C4-2B (cell line): Measurements from ENCODE around the gene TLR4.

Experiments
- H3K27ac ChIP-seq: fragments of 450-650 bp; 2 replicates; pipeline ENCODE4 v1.5.1; 2017
- ZFX ChIP-seq: fragments of 450-650 bp; IDR thresholded peaks from 2 replicates; pipeline ENCODE4 v1.6.1; 2017
- TF ChIP-seq, protein P1 (sequence below): fragments of 450-650 bp; conservative IDR thresholded peaks from 2 replicates; pipeline ENCODE4 v1.5.1; 2017; ENCODE audit warnings: mild to moderate bottlenecking

Gene TLR4

DNA sequence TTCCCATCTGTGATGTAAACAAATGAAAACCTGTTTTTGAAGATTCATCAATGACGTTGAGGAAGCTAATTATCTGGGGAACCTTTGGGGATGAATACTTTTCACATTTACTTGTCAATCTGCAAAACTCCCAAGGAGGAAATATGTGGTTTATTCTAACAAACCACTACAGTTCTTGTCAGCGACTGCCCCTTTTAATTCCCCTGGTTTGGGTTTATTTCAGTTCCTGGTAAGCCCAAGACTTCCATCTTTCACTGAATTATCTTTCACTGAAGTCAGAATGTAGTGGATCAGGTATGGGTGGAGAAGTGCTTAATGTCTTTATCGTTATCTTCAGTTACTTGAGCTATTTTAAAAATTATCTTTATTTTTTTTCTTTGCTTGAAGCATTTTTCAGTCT lies 40.2 kb downstream of the TLR4 start:
- TF ChIP-seq, protein P1, sequence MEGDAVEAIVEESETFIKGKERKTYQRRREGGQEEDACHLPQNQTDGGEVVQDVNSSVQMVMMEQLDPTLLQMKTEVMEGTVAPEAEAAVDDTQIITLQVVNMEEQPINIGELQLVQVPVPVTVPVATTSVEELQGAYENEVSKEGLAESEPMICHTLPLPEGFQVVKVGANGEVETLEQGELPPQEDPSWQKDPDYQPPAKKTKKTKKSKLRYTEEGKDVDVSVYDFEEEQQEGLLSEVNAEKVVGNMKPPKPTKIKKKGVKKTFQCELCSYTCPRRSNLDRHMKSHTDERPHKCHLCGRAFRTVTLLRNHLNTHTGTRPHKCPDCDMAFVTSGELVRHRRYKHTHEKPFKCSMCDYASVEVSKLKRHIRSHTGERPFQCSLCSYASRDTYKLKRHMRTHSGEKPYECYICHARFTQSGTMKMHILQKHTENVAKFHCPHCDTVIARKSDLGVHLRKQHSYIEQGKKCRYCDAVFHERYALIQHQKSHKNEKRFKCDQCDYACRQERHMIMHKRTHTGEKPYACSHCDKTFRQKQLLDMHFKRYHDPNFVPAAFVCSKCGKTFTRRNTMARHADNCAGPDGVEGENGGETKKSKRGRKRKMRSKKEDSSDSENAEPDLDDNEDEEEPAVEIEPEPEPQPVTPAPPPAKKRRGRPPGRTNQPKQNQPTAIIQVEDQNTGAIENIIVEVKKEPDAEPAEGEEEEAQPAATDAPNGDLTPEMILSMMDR: no peak
- TF ChIP-seq ZFX: no peak
- no peak overlapping the region for H3K27ac ChIP-seq

DNA sequence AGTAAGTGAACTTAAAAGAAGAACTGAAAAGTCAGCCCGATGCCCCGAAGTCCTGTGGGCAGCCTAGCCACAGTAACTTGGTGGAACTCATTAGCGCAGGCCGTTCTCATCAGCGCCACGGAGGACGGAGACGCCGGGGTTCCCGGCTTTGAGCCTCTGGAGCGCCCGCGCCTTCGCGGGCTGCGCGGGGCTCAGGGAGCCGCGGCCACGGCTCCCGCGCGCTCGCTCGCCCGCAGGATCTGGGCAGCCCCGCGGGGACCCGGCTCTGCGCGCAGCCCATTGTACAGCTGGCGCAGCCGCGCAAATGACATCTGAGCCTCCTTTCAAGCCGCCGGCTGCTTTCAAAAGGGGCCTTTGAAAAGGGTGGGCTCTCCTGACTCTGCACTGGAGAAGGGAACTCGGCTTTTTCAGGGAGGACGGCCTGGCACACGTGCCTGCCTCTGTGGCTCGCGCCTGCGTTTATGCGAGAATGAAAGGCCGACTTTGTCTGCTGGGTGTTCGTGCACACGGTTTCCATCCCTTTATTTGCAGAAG lies 40.7 kb downstream of the TLR4 start:
- H3K27ac ChIP-seq: no peak overlapping the region
- TF ChIP-seq, protein P1: no peak
- TF ChIP-seq ZFX: no peak

DNA sequence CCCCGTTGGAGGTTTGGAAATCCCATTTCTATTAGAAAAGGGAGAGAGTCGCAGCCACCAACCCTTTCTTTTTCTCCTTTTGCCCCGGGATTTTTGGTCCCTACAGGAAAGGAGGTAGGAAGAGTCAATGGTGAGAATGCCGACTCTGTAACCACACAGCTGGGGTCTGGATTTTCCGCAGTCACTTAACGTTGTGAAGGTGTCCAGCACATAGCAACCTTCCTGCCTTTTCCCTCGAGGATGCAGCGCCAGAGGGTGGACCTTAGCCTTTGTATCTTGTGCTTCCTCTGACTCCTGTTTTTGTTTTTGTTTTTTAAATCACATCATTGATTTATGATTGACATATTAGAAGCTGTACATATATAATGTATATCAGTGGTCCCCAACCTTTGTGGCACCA lies 41.4 kb downstream of the TLR4 start:
- H3K27ac ChIP-seq: no peak overlapping the region
- TF ChIP-seq ZFX: no peak
- TF ChIP-seq, protein P1: no peak

DNA sequence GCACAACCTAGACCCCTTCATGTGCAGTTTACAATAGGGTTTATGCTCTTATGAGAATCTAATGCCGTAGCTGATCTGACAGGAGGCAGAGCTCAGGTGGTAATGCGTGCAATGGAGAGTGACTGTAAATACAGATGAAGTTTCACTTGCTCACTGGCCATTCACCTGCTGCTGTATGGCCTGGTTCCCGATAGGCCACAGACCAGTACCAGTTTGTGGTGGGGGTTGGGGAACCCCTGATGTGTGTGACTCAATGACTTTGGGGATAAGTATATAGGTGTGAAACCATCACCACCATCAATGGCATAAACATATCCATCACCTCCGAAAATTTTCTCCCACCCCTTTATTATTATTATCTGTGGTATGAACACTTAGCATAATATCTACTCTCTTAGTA lies 42.1 kb downstream of the TLR4 start:
- no peak overlapping the region for H3K27ac ChIP-seq
- TF ChIP-seq, protein P1: no peak
- TF ChIP-seq ZFX: no peak

DNA sequence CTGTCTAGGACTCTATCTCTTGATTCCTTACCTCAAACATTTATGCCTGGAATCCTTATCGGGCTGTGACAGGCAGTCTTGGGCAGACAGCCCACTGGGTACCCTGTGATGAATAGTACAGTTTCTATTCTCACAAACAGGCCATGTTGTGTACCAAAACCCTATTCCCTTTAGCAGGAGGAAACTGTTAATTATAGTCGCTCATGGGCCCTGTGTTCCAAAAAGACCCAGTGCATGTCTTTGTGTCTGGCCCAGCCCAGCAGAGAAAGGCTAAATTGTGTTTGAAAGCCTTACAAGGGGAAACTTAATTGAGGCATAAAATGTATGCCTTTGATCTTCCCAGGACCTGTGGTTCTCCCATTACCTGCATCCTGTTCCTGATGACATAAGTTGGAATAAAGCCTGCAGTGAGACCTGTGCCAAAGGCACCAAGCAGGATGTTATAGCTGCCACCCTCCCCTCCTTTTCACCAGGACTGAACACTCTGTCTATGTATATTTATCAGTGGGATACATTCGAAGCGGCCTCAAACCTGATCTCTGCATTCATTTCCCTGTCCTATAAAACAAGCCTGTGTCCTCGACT lies 43.3 kb downstream of the TLR4 start:
- H3K27ac ChIP-seq: no peak overlapping the region
- TF ChIP-seq ZFX: no peak
- TF ChIP-seq, protein P1: no peak

DNA sequence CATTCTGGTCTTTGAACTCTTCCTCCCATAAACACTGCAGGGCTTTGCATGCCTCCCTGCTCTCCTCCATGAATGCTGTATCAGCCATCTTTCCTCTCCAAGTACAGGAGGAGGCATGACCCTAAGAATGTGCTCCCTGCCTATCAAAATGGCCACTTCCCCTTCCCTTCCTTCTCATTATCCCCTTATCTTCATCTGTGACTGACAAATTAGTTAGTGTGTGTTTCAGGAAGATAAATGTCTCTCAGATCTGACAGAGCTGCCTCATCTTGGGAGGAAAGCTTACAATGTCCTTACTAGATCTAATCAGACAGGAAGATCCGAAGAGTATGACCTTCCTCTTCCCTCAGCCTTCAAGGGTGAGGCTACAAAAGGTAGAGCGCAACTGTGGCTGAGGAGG lies 46.2 kb downstream of the TLR4 start:
- TF ChIP-seq ZFX: no peak
- TF ChIP-seq, protein P1: no peak
- no peak overlapping the region for H3K27ac ChIP-seq

DNA sequence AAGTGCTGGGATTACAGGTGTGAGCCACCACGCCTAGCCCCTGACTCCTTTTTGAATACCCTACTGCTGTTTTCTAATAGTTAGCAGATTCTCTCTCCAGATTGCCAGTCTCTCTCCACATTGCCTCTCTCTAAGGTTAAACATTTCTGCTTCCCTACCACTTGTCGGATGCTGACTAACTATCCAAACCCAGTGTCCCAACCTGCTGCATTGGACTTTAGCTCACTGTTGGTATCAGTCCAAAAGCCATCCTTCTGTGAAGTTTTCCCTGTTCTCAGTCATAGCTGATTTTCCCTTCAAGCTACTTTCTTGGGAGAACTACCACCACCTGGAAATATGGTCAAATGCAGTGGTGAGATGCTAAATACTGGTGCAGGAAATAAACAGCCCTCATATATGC lies 48.7 kb downstream of the TLR4 start:
- TF ChIP-seq, protein P1: no peak
- TF ChIP-seq ZFX: no peak
- H3K27ac ChIP-seq: no peak overlapping the region
